Right lobe of liver (tissue), 4 donors: ENCODE results near the gene SHISAL2A.

ENCODE experiments used
- CTCF ChIP-seq, 4 donors: fragments of 200-600 bp in 3 of 4; fragments of 450-650 bp in 1 of 4; IDR thresholded peaks; one replicate each; pipeline versions ENCODE4 v1.5.1 to v1.8.0; 2016 to 2022; ENCODE audit warnings: antibody characterized with exemption in 4 of 4, mild to moderate bottlenecking in 2 of 4
- POLR2A ChIP-seq: fragments of 450-650 bp; IDR thresholded peaks from one replicate; pipeline ENCODE4 v1.6.1; 2017; ENCODE audit warnings: antibody characterized with exemption, mild to moderate bottlenecking
- donor health status: DM: no; HTN: no; CAD: no.
- donor health status: DM: no; HTN: no; CAD: no.
- donor health status: DM: no; HTN: yes; CAD: no.

DNA sequence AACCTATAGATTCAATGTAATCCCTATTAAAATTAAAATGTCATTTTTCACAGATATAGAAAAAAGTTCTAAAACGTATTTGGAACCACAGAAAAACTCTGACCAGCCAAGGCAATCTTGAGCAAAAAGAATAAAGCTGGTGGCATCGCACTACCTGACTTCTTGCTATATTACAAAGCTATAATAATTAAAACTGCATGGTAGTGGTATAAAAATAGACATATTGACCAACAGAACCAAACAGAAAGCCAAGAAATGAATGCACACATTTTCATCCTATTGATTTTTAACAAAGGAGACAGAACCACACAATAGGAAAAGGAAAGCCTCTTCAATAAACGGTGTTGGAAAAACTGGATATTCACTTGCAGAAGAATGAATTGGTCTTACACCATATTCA is 9.2 kb upstream of the SHISAL2A start:
- TF ChIP-seq POLR2A (no peak), CTCF (IDR thresholded peaks at IDR 0.05) (no peak)
